HG02610 (cell line): Measurements from ENCODE around the gene DIP2C.

ENCODE experiments used
- ATAC-seq: cut with Tn5 transposase; IDR thresholded peaks from one replicate; pipeline ENCODE4 v1.9.1; 2021; ENCODE audit warnings: mild to moderate bottlenecking, moderate library complexity; ENCODE audit not compliant: unreplicated experiment

Gene DIP2C

GRCh38 chr10:508726-509125, 180.7 kb downstream of the DIP2C start:
- no peak for ATAC-seq

DNA sequence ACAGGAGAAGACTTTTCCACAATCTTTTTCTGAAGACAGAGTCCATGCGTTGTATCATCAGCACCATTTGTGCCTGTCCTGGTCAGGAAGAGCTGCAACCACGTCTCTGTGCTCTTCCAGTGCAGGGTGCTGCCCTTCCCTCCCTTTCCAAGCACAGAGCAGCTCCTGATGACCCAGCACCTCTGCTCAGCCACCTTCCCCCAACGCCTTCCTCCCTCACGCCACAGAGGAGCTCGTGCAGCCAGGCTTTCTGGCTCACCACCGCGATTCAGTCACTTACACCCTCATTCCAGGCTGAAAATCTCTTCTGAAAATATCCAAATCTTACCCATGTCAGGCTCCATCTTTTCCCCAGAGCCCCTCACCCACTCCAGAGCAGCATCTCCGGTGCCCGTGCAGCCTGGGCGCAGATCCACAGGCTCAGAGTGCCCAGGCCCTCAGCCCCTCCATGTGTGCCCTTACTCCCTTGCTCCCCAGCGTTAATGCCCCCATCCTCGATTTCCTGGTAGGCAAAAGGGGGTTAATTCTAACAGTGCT, 181.5 kb downstream of the DIP2C start:
- ATAC-seq = no peak

DNA sequence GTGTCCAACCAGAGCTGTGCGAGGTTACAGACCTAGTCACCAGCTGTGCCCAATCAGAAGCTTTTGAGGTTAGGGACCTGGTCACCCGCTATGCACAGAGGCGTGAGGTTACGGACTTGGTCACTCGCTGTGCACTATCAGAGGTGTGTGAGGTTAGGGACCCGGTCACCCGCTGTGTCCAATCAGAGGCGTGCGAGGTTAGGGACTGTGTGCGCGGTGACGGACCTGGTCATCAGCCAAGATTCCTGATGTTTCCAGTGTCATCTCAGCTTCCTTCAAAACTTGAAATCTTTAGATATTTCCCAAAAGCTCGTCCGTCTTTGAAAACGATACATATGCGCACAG, 182.1 kb downstream of the DIP2C start:
- no peak for ATAC-seq

- no peak for ATAC-seq
Measured at GRCh38 chr10:506451-507354, 182.8 kb downstream of the DIP2C start.

GRCh38 chr10:505419-505818, 184.0 kb downstream of the DIP2C start:
- ATAC-seq = no peak

- no peak for ATAC-seq
Measured at GRCh38 chr10:504806-505205, 184.7 kb downstream of the DIP2C start.

DNA sequence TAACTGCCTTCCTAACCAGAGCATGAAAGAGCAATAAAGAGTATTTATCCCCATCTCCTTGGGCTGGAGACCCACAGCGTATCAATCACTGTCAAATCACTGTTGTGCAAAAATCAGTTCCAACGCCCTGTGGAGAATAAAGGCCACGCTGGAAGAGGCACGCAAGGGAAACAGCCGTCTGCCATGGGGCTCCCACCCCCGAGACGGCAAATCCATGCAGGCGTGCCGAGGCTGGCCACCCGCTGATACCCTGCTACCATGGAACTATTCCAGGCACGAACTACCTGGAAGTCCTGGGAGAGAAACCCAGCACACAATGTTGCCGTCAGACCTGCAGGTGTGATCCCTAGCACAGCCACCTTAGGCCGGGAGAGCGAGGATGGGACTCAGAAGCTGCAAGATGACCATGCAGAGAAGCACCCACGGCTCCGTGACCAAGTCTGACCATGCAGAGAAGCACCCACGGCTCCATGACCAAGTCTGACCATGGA, 185.3 kb downstream of the DIP2C start:
- ATAC-seq = no peak

DNA sequence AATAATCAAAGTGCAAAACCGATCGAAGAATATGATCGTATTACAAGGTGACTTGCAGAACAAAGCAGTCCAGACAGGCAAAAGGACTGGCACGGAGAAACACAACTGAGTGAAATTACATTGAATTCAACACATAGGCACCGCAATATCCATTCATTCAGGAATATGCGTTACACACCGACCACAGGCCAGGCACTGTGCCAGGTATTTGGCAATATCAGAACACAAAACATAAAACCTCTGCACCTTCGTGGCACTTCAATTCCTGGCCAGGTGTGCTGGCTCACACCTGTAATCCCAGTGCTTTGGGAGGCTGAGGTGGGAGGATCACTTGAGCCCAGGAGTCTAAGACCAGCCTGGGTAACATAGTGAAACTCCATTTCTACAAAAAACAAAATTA, 187.9 kb downstream of the DIP2C start:
- no peak for ATAC-seq

DNA sequence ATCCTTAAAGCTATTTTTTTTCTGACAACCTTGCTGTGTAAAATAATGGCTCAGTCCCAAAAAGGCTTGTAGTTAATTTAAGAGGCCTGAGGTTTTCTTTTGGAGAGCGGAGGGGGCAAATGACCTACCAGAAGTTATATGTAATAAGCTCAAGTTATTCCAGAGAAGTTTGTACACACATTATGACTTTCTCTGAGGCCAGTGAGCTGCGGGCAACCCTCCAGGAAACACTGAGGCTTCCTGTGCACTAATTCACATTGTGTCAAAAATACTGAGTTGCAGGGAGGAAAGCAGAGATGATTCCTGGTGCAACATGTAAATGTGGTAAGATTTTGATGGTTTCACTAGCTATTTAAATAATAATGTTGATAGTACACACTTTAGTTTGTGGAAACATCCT, 188.6 kb downstream of the DIP2C start:
- no peak for ATAC-seq

GRCh38 chr10:499991-500390, 189.5 kb downstream of the DIP2C start:
- no peak for ATAC-seq

- no peak for ATAC-seq
Measured at GRCh38 chr10:498760-499435, 190.6 kb downstream of the DIP2C start.

DNA sequence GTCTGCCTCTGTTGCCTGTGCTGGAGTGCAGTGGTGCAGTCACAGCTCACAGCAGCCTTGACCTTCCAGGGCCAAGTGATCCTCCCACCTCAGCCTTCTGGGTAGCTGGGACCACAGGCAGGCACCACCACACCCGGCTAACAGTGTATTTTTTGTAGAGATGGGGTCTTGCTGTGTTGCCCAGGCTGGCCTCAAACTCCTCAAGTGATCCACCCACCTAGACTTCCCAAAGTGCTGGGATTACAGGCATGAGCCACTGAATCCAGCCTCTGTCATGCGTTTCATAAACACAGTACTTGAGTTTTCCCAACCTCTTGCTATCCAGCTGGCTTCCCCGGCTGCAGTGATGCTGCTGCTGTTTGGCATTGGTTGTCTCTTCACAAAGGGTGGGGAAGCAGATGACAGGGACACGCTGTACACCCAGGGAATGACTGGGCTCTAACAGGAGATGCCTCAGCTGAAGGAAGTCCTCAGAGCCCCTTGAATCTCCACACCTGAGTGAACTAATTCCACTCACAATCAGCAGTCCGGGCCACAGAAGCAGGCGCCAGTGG, 191.5 kb downstream of the DIP2C start:
- no peak for ATAC-seq

- ATAC-seq = no peak
Measured at GRCh38 chr10:497289-497688, 192.2 kb downstream of the DIP2C start.

DNA sequence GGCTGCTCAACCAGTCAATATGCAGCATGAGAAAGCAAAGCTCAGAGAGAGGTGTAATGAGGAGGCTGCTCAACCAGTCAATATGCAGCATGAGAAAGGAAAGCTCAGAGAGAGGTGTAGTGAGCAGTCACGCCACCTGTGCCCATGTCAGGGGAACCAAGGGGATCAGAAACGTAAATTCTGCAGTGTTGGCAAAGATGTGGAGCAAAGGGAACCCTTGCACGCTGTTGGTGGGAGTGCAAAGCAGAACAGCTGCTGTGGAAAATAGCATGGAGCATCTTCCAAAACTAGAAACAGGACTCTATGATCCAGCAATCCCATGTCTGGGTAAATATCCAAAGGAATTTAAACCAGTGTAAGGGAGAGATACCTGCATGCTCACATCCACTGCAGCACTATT, 194.9 kb downstream of the DIP2C start:
- ATAC-seq = no peak

DNA sequence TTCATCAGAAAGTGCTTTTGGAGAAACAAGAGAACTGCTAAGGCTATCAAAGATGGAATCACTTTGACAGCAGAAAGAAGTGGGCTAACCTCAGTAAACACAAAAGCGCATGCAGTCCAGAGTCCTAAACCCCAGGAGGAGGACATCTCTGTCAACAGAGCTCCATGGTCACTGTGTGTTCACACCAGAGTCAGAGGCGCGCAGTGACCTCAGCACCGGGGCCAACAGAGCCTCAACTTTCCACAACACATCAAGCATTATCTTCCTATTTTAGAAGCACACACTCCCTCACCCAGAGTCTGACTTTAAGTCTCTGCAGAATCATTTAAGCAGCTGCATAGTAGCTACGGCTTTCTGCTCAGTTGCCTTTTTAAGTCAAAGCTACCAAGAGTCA, 195.3 kb downstream of the DIP2C start:
- no peak for ATAC-seq

- ATAC-seq = no peak
Measured at GRCh38 chr10:493391-494148, 195.9 kb downstream of the DIP2C start.

DNA sequence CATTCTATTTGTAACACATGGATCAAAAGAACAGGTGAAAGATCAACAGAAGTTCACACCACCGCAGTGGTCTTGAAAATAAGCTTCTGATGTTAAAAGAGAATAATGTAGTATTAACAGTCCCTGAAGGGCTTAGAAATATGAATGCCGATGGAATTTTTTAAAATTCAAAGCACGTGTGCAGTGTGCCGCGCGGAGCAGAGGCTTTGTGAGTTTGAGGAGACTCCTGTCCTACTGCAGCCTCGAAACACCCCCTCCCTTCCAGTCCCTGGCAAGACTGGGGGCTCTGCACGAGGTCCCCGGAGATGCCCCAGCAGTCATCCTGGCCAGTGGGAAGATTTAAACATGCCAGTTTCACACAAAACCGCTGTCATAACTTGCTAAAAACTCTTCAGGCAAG, 196.6 kb downstream of the DIP2C start:
- ATAC-seq = no peak

GRCh38 chr10:491667-492424, 197.6 kb downstream of the DIP2C start:
- ATAC-seq = no peak

- ATAC-seq = no peak
Measured at GRCh38 chr10:490891-491571, 198.4 kb downstream of the DIP2C start.

GRCh38 chr10:490256-490655, 199.2 kb downstream of the DIP2C start:
- ATAC-seq = no peak
